Measurements from ENCODE around the gene ASCL1.

The ASCL1 gene

DNA sequence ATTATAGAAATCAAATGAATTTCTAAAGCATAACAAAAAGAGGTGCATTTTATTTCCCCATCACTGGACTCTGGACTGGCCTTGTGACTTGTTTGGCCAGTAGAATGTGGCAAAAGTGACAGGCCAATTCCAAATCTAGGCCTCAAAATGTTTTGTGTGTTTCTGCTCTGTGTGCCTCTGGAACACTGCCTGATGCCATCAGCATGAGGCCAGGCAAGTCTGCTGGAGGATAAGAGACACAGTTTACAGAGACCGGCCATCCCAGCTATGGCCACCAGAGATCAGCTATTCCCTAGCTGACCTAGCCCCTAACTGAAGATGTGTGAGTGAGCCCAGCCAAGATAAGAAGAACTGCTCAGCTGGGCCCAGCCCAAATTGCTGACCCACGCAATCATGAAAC, 32.9 kb downstream of the ASCL1 start:
- TF ChIP-seq, protein P1, sequence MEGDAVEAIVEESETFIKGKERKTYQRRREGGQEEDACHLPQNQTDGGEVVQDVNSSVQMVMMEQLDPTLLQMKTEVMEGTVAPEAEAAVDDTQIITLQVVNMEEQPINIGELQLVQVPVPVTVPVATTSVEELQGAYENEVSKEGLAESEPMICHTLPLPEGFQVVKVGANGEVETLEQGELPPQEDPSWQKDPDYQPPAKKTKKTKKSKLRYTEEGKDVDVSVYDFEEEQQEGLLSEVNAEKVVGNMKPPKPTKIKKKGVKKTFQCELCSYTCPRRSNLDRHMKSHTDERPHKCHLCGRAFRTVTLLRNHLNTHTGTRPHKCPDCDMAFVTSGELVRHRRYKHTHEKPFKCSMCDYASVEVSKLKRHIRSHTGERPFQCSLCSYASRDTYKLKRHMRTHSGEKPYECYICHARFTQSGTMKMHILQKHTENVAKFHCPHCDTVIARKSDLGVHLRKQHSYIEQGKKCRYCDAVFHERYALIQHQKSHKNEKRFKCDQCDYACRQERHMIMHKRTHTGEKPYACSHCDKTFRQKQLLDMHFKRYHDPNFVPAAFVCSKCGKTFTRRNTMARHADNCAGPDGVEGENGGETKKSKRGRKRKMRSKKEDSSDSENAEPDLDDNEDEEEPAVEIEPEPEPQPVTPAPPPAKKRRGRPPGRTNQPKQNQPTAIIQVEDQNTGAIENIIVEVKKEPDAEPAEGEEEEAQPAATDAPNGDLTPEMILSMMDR (IDR thresholded peaks at IDR 0.05; ENCODE audit: low read depth, low read length) = no peak
- no peak overlapping the region for H3K4me3 ChIP-seq (ENCODE audit: low read depth, low read length)
- in situ Hi-C loops (cut with HindIII; ENCODE audit: low sequenced_read_pairs) = no loop called here
- no peak for DNase-seq (ENCODE audit: low read depth, low spot score)

DNA sequence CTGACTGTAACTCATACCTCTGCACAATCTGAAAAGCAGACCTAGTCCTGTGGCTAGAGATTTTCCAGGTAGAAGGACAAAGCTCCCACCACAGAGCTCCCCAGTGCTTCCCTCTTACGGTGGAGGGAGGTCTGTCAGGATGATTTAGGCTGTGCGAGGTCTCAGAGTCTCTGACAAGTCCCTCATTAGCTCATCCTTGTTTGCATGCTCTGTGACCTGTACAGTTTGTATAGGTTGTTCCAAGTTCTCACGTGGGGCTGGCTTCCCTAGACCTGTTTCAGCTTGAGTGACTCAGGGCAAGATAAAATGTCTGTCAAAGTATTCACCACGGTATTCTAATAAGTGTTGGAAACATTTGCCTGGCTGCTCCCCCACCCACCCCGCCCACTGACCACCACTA, 34.8 kb downstream of the ASCL1 start:
- no peak overlapping the region for H3K4me3 ChIP-seq (ENCODE audit: low read depth, low read length)
- in situ Hi-C loops (cut with HindIII; ENCODE audit: low sequenced_read_pairs) = no loop called here
- TF ChIP-seq, protein P1 (IDR thresholded peaks at IDR 0.05; ENCODE audit: low read depth, low read length) = no peak
- DNase-seq (ENCODE audit: low read depth, low spot score) = no peak

DNA sequence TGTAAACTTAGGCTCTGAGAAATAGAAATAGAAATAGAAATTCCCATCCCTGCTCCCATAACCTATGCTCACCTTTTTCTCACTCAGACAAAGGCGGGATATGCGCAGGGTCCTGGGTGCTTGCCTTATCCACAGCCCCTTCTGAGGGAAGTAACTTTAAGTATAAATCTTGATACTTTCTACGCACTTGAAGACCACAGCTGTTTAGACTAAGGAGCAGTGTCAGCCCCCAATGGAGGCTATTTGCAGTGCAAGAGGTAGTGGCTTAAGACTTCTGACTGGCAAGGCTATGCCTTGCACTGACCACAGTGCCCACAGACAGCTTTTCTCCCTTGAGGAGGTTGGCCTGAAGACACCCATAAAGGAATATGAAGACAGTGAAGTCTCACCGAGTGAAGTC, 35.2 kb downstream of the ASCL1 start:
- in situ Hi-C loops (cut with HindIII; ENCODE audit: low sequenced_read_pairs) = no loop called here
- no peak overlapping the region for H3K4me3 ChIP-seq (ENCODE audit: low read depth, low read length)
- TF ChIP-seq, protein P1 (IDR thresholded peaks at IDR 0.05; ENCODE audit: low read depth, low read length) = no peak
- no peak for DNase-seq (ENCODE audit: low read depth, low spot score)

DNA sequence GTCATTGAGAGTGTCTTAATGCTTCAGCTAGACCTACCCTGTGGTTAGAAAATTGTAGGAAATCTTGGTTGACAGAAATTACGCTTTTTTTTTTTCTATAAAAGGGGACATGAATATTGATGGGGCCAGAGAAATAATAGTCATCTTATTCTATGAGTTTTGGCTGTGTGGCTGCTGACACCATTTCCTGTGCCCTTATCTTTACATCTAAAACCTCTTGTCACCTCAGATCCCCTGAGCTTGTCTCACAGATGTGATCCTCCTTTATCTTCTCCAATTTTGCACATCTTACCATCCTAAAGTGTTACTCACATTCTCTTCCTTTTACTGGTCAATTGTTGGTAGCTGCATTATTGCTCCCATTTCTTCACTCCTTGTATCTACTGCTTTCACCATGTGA, 36.1 kb downstream of the ASCL1 start:
- no peak for DNase-seq (ENCODE audit: low read depth, low spot score)
- TF ChIP-seq, protein P1 (IDR thresholded peaks at IDR 0.05; ENCODE audit: low read depth, low read length) = no peak
- in situ Hi-C loops (cut with HindIII; ENCODE audit: low sequenced_read_pairs) = no loop called here
- no peak overlapping the region for H3K4me3 ChIP-seq (ENCODE audit: low read depth, low read length)

DNA sequence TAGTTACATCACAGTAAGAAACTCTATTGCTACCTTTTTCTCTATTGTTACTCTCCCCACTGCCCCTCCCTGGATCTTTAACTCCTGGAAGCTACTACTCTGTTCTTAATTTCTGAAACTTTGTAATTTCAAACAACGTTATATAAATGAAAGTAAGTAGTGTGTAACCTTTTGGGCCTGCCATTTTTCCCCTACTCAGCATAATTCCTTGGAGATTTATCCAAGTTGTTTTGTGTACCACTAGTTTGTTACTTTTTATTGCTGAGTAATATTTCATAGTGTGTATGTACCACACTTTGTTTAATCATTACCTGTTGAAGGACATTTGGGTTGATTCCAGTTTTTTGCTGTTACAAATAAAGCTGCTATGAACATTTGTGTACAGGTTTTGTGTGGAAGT, 37.9 kb downstream of the ASCL1 start:
- TF ChIP-seq, protein P1 (IDR thresholded peaks at IDR 0.05; ENCODE audit: low read depth, low read length) = no peak
- DNase-seq (ENCODE audit: low read depth, low spot score) = no peak
- in situ Hi-C loops (cut with HindIII; ENCODE audit: low sequenced_read_pairs) = no loop called here
- H3K4me3 ChIP-seq (ENCODE audit: low read depth, low read length) = no peak overlapping the region
